GM18499 (cell line): ENCODE measurements around the gene DNAJC7.
"Not testable (repeated sequence)": the region's sequence is repeated elsewhere in the genome, so short reads cannot be mapped to it uniquely, and the experiment has no call there.

Source experiments
- ATAC-seq: cut with Tn5 transposase; IDR thresholded peaks from one replicate; pipeline ENCODE4 v1.9.1; 2021; ENCODE audit warnings: moderate number of reproducible peaks; ENCODE audit not compliant: insufficient read depth, unreplicated experiment

DNAJC7 gene

GRCh38 chr17:41962111-41962510 lies 55.1 kb downstream of the DNAJC7 start:
- ATAC-seq: no peak

GRCh38 chr17:41959336-41960095 lies 57.7 kb downstream of the DNAJC7 start:
- ATAC-seq: no peak

GRCh38 chr17:41959030-41959335 lies 58.3 kb downstream of the DNAJC7 start:
- no peak for ATAC-seq

- ATAC-seq: no peak
Observed at GRCh38 chr17:41957869-41958439, 59.3 kb downstream of the DNAJC7 start.

GRCh38 chr17:41957031-41957868 lies 60.0 kb downstream of the DNAJC7 start:
- ATAC-seq: no peak

GRCh38 chr17:41956522-41956921 lies 60.7 kb downstream of the DNAJC7 start:
- no peak for ATAC-seq

- ATAC-seq: no peak
Observed at GRCh38 chr17:41948762-41949460, 68.3 kb downstream of the DNAJC7 start.

GRCh38 chr17:41944943-41945342 lies 72.3 kb downstream of the DNAJC7 start:
- ATAC-seq: no peak

- ATAC-seq: no peak
Observed at GRCh38 chr17:41943492-41943891, 73.7 kb downstream of the DNAJC7 start.

GRCh38 chr17:41942626-41943373 lies 74.4 kb downstream of the DNAJC7 start:
- no peak for ATAC-seq

- no peak for ATAC-seq
Observed at GRCh38 chr17:41941168-41941567, 76.1 kb downstream of the DNAJC7 start.

- no peak for ATAC-seq
Observed at GRCh38 chr17:41939693-41940090, 77.5 kb downstream of the DNAJC7 start.

GRCh38 chr17:41939044-41939692 lies 78.1 kb downstream of the DNAJC7 start:
- ATAC-seq: no peak

- ATAC-seq: no peak
Observed at GRCh38 chr17:41937970-41938954, 79.0 kb downstream of the DNAJC7 start.

- no peak for ATAC-seq
Observed at GRCh38 chr17:41935641-41936040, 81.6 kb downstream of the DNAJC7 start.

- ATAC-seq: no peak
Observed at GRCh38 chr17:41932816-41933389, 84.3 kb downstream of the DNAJC7 start.

- ATAC-seq: not testable (repeated sequence)
Observed at GRCh38 chr17:41931715-41932114, 85.5 kb downstream of the DNAJC7 start.

- ATAC-seq: not testable (repeated sequence)
Observed at GRCh38 chr17:41930833-41931156, 86.4 kb downstream of the DNAJC7 start.
